Hepatocyte (in vitro differentiated cells): ENCODE results near the gene NOXA1. TPM values are rescaled to one million over a fixed set of nuclear protein-coding genes. Genes with fewer than 3 reads are reported as not detected.

ENCODE experiments used
- DNase-seq: peaks from one replicate; pipeline ENCODE4 v3.0.0-alpha.2; 2016; ENCODE audit warnings: low spot score
- H2AFZ ChIP-seq: fragments of 200-600 bp; sonication (generic); 2 replicates; pipeline ENCODE4 v1.6.0; 2016; ENCODE audit warnings: antibody characterized with exemption, mild to moderate bottlenecking
- H3K27ac ChIP-seq: fragments of 200-600 bp; sonication (generic); 2 replicates; pipeline ENCODE4 v1.5.1; 2016; ENCODE audit warnings: mild to moderate bottlenecking
- H3K27me3 ChIP-seq: fragments of 200-600 bp; sonication (generic); 2 replicates; pipeline ENCODE4 v1.6.1; 2016
- H3K36me3 ChIP-seq: fragments of 200-600 bp; sonication (generic); replicated peaks from 2 replicates; pipeline ENCODE4 v1.5.1; 2016; ENCODE audit warnings: low read depth; ENCODE audit not compliant: insufficient read depth
- H3K4me1 ChIP-seq: fragments of 200-600 bp; sonication (generic); 2 replicates; pipeline ENCODE4 v1.5.1; 2016; ENCODE audit warnings: mild to moderate bottlenecking, moderate library complexity; ENCODE audit not compliant: insufficient read depth
- H3K4me2 ChIP-seq: fragments of 200-600 bp; sonication (generic); 2 replicates; pipeline ENCODE4 v1.6.0; 2016
- H3K4me3 ChIP-seq: fragments of 200-600 bp; sonication (generic); 2 replicates; pipeline ENCODE4 v1.5.1; 2016; ENCODE audit warnings: mild to moderate bottlenecking
- H3K79me2 ChIP-seq: fragments of 200-600 bp; sonication (generic); 2 replicates; pipeline ENCODE4 v1.6.0; 2017; ENCODE audit warnings: mild to moderate bottlenecking
- H3K9me2 ChIP-seq: fragments of 200-600 bp; sonication (generic); replicated peaks from 2 replicates; pipeline ENCODE4 v1.6.0; 2017; ENCODE audit warnings: mild to moderate bottlenecking; ENCODE audit not compliant: insufficient read depth
- H3K9me3 ChIP-seq: fragments of 200-600 bp; sonication (generic); 2 replicates; pipeline ENCODE4 v1.5.1; 2016; ENCODE audit warnings: low read depth, mild to moderate bottlenecking
- H4K20me1 ChIP-seq: fragments of 200-600 bp; sonication (generic); 2 replicates; pipeline ENCODE4 v1.6.0; 2016; ENCODE audit warnings: mild to moderate bottlenecking; ENCODE audit not compliant: insufficient read depth, poor library complexity, severe bottlenecking
- EZH2 ChIP-seq: fragments of 200-600 bp; sonication (generic); IDR thresholded peaks from 2 replicates; pipeline ENCODE4 v1.6.1; 2016; ENCODE audit warnings: antibody characterized with exemption, mild to moderate bottlenecking, borderline replicate concordance
- EZH2phosphoT487 ChIP-seq: fragments of 200-600 bp; sonication (generic); IDR thresholded peaks from one replicate; pipeline ENCODE4 v1.6.1; 2018; ENCODE audit warnings: antibody characterized with exemption, mild to moderate bottlenecking, low read depth, moderate library complexity; ENCODE audit not compliant: unreplicated experiment, severe bottlenecking
- WGBS: methylation state at CpG from one replicate; pipeline ENCODE4 v1.1.6; 2016; ENCODE audit warnings: low lambda C conversion rate; ENCODE audit errors: missing lambda C conversion rate; 5-methylcytosine and 5-hydroxymethylcytosine counted together
- polyA plus RNA-seq: library from polyadenylated mRNA; unstranded; fragments of >200 nt; fragmentation: Nextera tagmentation; extraction: Ambion mirVana; gene quantifications from 2 replicates; pipeline ENCODE4 v1.2.1, GENCODE V29; 2016
- total RNA-seq: library from RNA; depleted of rRNA; stranded (reverse); fragments of >200 nt; gene quantifications from 2 replicates; pipeline ENCODE4 v1.2.3, GENCODE V29; 2014
- TF ChIP-seq, protein P1 (sequence below): fragments of 200-600 bp; sonication (generic); IDR thresholded peaks from 2 replicates; pipeline ENCODE4 v1.5.1; 2016; ENCODE audit warnings: antibody characterized with exemption, mild to moderate bottlenecking; ENCODE audit not compliant: poor library complexity

The NOXA1 gene
- total and polyA plus RNA-seq, 2 experiments from 2014 or later = 7.2 to 12.5 TPM

DNA sequence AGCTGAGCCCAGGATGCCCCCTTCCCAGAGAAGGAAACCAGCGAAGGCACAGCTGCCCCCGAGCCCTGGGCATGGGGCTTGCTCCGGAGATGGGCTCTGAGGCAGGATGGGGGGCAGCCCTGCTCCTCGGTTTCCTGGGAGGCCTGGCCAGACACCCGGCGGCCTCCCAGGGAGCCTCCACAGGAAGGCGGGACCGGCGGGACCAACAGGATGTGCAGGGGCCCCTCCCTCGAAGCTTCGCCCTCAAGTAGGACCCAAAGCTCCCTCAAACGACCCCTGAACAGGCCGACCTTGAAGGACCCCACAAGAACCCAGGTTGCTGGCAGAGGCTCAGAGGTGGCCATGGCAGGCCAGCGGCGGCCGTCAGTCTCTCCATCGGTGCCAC, 11.9 kb upstream of the NOXA1 start:
- Histone ChIP-seq H3K27ac (no peak overlapping the region), H2AFZ (no peak overlapping the region), H3K4me3 (no peak overlapping the region), H3K4me2 (no peak overlapping the region), H3K9me2 (no peaks in the 10 kb centered on the region), H3K9me3 (no peaks in the 10 kb centered on the region), H3K4me1 (peaks cover 4% of the 10 kb centered on the region), H3K79me2 (peaks cover 18% of the 10 kb centered on the region), H3K27me3 (no peaks in the 10 kb centered on the region), H4K20me1 (no peaks in the 10 kb centered on the region), H3K36me3 (no peaks in the 10 kb centered on the region)
- DNase-seq = no peak
- 92% methylated on average over 17 of the region's 17 CpGs for WGBS
- TF ChIP-seq EZH2phosphoT487 (no peak), EZH2 (no peak)
- TF ChIP-seq, protein P1, sequence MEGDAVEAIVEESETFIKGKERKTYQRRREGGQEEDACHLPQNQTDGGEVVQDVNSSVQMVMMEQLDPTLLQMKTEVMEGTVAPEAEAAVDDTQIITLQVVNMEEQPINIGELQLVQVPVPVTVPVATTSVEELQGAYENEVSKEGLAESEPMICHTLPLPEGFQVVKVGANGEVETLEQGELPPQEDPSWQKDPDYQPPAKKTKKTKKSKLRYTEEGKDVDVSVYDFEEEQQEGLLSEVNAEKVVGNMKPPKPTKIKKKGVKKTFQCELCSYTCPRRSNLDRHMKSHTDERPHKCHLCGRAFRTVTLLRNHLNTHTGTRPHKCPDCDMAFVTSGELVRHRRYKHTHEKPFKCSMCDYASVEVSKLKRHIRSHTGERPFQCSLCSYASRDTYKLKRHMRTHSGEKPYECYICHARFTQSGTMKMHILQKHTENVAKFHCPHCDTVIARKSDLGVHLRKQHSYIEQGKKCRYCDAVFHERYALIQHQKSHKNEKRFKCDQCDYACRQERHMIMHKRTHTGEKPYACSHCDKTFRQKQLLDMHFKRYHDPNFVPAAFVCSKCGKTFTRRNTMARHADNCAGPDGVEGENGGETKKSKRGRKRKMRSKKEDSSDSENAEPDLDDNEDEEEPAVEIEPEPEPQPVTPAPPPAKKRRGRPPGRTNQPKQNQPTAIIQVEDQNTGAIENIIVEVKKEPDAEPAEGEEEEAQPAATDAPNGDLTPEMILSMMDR = no peak

- peaks cover 23% of the 10 kb centered on the region for H3K79me2 ChIP-seq
- no peaks in the 10 kb centered on the region for H3K9me2 ChIP-seq
- no peak overlapping the region for H3K4me3 ChIP-seq
- no peak overlapping the region for H3K27ac ChIP-seq
- no peak for DNase-seq
- H3K4me2 ChIP-seq = no peak overlapping the region
- WGBS = 90% methylated on average over 17 of the region's 30 CpGs
- no peaks in the 10 kb centered on the region for H4K20me1 ChIP-seq
- H3K36me3 ChIP-seq = no peaks in the 10 kb centered on the region
- no peaks in the 10 kb centered on the region for H3K9me3 ChIP-seq
- no peaks in the 10 kb centered on the region for H3K27me3 ChIP-seq
- TF ChIP-seq EZH2 (no peak), EZH2phosphoT487 (no peak)
- TF ChIP-seq, protein P1 = no peak
- H2AFZ ChIP-seq = no peak overlapping the region
- H3K4me1 ChIP-seq = no peaks in the 10 kb centered on the region
Measured at GRCh38 chr9:137411645-137412380, 11.4 kb upstream of the NOXA1 start.

DNA sequence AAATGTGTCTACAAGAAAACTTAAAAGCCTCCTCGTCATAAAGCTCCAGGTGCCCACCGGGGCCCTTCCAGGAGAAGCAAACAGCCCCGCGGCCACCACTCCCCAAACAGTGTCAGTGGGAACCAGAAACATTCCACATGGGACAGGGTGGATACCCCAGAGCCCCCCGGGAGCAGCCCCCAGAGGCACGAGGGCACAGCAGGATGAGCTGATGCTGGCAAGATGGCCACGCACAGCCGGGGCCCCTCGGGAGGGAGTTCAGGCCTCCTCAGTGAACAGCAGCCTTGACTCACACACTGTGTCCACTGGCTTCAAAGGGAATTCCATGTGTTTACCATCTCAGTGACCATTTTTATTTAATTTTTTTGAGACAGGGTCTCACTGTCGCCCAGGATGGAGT, 10.8 kb upstream of the NOXA1 start:
- DNase-seq = no peak
- H3K79me2 ChIP-seq = peaks cover 24% of the 10 kb centered on the region
- H4K20me1 ChIP-seq = no peaks in the 10 kb centered on the region
- H3K36me3 ChIP-seq = no peaks in the 10 kb centered on the region
- no peaks in the 10 kb centered on the region for H3K27me3 ChIP-seq
- H2AFZ ChIP-seq = no peak overlapping the region
- no peak overlapping the region for H3K4me2 ChIP-seq
- H3K4me3 ChIP-seq = no peak overlapping the region
- 83% methylated on average over 10 of the region's 10 CpGs for WGBS
- H3K9me2 ChIP-seq = no peaks in the 10 kb centered on the region
- H3K27ac ChIP-seq = no peak overlapping the region
- no peaks in the 10 kb centered on the region for H3K4me1 ChIP-seq
- H3K9me3 ChIP-seq = no peaks in the 10 kb centered on the region
- TF ChIP-seq EZH2phosphoT487 (no peak), EZH2 (no peak)
- TF ChIP-seq, protein P1 = no peak
